Stromal cell of bone marrow (primary cell): ENCODE data around the gene TMEM132D.

ENCODE experiments used
- DNase-seq: peaks from one replicate; pipeline ENCODE4 v3.0.0-alpha.2; 2012; ENCODE audit warnings: low read depth

Gene TMEM132D

DNA sequence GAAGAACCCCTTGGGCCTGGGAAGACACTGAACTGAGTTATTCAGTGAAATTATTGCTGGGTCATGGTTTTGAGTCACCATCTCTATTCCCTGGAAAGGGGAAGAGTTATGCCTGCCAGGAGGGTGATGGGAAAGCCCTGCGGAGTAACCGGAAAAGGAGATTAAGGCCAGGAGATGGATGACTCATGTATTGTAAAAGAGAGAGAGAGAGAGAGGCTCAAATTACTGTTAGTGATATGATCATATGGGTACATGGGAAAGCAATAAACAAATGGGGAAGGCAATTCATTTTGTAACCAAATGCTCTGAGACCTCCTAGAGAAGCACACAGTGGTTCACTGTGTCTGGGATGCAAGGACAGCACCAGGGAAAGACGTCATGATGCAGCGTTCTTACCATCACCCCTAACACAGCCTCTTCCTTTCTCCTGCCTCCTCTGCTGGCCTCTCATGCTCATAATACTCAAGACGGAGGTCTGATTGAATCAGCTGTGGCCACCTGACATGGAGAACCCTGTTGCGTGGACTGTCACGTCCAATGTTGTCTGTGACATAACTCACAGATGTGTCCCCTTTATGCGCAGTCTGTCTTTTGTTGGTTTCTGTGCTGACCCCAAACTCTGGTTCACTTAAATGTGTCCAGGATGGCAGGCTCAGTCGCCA, 243.7 kb downstream of the TMEM132D start:
- peak; percentile 4 for DNase-seq

DNA sequence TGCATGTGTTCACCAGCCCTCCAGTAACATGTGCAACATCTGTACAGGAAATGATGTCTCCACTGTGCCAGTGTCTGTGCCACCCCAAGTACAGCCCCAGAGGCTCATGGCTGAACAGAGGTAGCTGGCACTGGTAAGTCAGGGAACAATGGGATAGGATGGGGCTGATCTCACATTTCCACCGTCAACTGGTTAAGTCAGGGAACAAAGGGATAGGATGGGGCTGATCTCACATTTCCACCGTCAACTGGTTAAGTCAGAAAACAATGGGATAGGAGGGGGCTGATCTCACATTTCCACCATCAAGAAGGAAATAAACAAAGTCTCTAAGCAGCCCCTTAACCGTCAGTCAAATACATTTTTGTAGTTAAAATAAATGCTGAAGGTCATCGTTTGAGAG, 246.6 kb downstream of the TMEM132D start:
- DNase-seq = no peak

DNA sequence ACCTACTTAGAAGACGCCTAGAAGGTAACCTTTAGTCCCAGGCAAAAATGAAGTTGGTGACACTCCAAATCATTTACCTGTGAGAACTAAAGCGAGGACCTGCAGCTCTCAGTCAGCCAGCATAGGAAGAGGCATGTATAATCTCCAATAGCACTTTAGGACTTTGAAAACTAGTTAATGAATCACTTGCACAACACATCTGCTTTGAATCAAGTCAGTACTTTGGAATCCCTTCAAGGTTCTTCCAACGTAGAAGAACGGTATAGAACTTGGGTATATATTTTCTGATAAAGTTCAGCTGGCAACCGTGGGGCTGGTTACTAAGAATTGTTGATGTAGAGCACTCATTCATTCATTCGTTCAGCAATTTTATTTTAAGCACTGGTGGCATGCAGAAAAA, 251.9 kb downstream of the TMEM132D start:
- DNase-seq = no peak

DNA sequence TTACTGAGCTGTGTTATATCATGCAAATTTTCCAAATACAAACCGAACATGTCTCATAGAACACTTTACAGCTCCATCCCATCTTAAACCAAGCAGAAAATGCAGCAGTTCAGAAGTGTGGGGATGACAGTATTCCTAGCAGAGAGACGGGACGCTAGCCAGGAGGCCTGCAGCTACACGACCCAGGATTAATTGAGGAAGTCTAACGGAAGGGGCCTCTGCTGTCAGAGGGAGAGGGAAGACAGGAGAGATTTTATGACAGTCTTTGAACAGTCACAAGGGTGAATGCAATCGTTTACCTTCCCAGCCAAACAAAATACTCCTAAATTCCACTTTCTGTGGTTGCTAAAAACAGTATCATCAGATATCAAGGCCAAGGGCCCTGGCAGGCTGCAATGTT, 261.9 kb downstream of the TMEM132D start:
- DNase-seq = no peak

DNA sequence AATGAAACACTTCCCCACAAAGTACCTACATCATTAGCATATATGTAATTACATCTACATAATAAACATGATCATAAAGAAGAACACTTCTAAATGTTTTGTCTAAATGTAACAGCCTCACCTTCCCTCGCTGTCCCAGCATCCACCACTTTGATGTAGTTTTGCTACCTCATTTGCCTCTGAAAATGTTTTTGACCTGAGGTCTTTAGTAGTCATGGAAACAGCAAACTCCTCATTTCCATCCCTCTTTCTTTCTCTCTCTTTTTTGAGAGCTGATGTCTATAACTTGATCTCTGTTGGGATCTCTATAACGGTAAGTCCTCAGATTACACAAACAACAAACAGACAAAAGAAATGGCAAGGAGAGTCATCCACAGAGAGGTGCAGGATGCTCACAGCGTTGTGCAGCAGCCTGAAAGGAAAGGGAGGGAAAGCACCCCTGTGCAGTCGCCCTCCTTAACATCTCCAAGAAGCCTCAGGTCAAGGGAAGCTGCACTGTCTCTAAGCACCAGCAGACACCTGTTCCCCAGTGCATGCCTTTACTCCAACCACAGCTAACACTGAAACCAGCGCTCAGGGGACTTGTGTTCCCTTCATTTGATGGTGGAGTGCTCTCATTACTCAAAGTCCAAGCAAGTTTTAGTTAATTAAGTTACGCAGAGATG, 268.7 kb downstream of the TMEM132D start:
- no peak for DNase-seq

DNA sequence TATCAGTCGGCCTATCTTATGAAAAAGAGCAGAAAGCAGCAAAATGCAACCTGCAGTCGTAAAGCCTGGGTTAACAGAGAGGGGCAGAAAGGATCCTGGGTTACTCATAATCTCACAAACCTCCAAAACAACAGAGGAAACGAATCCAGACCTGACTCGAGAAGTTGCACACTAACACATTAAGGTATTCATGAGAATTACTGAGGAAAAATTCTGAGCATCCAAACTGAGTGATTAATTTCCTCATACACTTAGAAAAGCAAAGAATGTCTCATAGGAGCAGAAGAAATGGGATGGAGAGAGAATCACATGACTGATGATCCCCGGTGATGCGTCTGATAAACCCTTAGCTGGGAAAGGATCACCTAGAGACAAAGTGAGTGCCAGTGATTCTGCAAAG, 272.5 kb downstream of the TMEM132D start:
- no peak for DNase-seq

DNA sequence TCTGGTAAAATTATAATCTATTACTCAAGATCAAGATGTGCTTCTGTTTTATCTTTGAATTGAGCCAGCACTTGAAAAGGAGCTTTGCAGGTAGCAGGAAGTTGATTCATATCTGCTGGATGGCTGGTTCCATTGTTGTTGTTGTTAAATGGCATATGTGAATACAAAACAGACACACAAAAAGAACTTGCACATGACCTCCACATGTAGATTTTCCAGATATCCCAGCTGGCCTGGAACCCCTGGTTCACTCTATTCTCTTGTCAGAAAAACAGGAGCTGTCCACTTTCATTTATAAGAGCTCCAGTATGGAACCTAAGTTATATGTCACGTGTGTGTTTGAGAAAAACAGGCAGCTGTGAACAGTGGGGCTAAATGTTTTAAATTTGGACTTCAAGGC, 273.9 kb downstream of the TMEM132D start:
- DNase-seq = no peak

DNA sequence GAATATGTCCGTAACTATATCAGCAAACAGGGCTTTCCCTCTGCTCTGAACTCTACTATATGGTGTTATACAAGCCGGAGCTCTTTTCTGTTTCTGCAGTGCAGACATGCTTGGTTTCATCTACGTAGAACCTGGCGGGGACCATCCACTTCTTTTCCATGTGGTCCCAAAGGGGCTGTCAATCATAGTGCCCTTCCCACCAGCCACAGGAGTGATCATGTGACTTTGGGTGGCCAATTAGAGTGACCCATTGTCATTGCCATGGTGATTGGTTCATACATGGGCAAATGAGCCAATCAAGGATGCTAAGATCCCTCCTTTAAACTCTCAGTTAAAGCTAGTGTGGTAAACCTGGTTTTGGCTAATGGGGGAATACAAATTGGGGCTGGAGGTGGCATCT, 281.3 kb downstream of the TMEM132D start:
- DNase-seq = no peak

DNA sequence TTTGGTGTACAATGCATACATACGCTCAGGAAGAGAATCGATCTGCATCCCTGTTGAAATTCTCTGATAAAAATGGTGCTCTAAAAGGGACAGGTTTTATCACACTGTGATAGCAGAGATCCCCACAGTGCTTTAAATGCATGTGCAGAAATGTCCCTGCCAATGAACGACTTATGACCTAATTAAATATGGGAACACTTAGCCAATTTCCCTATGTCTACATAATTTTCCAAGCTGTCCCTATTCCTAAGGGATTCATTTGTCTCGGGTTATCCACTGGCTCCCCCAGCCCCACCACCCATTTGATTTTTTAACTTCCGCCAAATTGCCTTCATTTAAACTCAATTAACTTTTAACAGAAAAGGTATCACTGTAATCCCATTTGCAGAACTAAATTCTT, 284.6 kb downstream of the TMEM132D start:
- no peak for DNase-seq

DNA sequence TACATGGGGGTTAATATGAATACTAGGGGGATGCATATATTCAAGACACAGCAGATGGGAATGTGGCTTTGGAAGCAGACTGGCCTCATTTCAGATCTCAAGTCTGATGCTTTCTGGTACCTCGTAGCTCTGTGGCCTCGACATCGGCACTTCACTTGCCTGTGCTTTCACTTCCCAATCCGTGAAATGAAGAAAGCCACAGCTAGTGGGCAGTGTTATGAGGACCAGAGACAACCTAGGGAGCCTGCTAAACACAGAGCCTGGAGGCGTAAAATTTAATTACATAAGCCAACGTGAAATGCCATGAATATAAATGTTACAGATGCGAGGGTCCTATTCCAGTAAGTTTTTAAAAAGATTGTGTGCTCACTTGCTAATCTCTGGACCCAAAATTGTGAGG, 286.0 kb downstream of the TMEM132D start:
- no peak for DNase-seq

DNA sequence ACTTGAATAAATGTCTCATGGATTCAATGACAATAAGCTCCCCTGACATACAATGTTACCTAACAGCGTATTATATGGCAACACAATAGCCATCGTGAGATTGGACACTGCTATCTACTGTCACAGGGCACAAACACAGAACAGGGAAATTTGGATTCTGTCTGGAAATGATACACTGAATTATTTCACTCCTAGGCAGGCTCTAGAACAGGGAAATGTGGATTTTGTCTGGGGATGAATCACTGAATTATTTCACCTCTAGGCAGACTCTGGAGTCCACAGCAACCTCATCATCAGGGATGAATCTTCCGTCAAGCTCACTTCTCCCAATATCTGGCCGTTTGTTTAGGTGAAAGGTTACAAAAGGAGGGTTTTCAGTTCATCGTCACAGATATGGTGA, 288.8 kb downstream of the TMEM132D start:
- DNase-seq = no peak

DNA sequence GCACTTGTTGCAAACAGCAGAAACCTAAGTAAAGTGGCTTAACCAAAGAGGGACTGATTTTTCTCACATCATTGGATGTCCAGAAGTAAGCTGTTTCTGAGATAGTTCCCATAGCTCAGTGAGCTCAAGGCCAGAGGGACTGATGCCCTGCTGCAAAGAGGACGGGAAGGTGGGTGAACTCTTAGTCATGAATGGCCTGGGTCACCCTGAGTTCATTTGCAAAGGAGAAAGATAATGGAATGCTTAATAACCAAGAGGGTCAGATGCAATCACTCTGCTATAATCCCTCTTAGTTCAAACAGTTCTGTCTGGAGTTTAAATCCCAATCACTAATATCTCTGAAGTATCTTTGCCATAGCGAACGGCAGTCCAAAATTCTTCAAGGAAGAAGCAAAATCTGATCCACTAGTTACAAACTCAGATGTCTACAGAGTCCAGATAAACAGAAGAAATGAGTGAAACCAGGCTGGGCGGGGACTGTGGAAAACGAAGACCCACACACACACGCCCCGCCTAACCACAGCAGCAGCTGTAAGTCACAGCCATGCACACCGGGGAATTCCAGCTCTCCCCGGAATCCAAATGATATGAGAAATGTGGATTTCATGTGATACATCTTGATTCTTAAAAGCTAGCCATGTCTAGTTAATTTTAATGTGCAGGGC, 289.5 kb downstream of the TMEM132D start:
- DNase-seq = no peak

DNA sequence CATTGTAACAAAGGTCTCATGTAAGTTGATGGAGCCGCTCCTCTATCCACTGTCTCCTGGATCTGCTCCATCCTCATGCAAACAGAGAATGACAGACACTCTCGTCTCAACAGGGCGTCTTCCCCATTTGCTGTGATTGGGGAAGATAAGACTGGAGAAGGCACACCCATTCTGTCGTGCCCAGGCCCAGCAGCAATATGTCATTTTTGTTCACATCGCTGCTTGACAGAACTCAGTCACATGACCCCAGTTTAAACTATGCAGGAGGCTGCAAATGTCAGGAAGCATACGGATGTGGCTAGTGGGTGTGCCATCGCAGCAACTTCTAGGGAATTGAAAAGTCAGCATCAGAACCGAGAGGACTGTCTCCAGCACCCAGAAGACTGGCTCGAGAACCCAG, 290.5 kb downstream of the TMEM132D start:
- no peak for DNase-seq

DNA sequence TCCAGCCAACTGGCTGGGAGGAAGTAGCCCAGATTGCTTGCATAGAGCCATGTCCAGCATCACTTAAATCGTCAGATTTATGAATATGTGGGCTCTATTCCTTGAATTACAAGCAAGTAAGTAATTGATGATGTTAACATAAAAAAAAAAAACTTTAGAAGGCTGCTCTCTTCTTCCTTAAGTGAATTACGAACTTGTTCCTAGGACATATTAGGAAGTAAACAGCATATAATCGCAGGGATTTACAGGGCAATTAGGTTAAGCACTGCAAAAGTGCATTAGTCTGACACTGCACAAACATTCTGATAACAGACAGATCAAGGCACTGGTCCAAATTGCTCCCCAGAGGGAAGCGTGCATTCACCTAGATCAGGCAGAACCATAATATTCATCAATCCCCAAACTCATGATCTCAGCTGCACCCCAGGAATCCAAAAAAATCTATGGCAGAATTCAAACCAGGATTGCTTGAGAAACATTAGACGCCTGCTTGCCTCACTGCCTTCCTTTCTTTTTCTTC, 293.2 kb downstream of the TMEM132D start:
- DNase-seq = no peak

DNA sequence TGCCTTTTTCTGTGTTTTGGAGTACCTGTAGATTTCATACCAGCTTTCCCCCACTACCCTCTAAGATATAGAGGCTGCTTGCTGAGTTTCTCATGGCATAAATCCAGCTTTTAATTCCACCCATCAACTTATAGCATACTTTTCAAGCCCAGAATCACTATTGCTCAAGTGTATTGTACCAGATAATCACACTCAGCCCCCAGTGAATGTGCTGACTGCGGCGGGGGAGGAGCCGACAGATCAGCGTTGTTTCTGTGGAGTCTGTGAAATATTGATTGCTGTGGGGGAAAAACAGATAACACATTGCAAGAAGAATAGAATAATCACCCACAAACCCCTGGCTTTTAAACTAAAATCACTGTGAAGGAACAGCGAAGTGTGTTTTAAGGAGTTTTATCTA, 296.1 kb downstream of the TMEM132D start:
- no peak for DNase-seq

DNA sequence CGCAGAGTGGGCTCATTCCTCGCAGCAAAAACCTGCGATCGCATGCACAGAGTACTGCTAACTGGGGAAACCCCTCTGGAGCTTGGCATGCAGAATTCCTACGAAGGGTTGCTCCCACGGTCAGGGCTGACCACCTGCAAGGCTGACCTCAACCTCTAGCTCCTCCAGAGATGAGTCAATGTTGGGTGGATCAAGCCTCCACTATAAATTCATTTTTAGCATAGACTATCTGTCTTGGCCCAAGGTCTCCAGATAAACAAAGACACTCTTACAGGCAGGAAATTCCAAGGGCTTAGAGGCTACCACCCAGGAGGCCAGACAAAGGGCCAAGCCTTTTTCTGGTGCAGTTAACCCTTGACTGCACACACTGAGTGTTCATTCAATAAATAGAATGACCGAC, 296.5 kb downstream of the TMEM132D start:
- DNase-seq = no peak

DNA sequence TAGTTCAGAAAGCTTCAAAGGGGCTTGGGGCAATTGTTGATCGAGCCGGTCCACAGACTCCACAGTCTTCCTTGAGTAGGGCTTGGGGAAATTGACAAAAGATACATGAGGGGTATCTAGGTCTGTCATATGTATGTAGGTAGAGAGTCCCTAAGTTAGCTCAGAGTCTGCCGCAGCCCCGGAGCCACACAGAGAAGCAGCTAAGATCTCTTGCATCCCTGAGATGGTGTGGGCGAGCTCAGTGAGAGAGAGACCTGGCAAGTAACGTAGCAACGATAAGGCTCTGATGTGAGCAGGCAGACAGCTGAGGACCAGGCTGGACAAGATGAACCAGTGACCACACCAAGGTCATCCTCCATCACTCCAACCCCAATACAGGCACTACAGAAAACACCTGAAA, 297.6 kb downstream of the TMEM132D start:
- DNase-seq = no peak

DNA sequence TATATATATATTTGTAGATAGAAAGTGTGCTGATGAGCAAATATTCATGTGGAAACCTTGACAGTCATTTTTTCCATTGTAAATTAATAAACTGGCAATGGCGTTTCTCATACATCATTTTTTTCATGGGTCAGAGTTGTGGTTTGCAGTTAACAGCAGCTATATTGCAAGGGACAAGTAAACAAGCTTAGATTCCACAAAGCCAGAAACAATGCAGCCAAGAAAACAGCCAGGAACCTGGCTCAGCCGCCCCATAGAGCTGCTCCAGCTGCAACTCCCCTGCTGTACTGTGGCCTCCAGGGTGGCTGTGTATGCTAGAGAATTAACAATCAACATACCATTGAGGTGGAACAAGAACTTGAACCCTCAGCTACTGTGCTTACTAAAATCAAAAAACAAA, 298.2 kb downstream of the TMEM132D start:
- no peak for DNase-seq

DNA sequence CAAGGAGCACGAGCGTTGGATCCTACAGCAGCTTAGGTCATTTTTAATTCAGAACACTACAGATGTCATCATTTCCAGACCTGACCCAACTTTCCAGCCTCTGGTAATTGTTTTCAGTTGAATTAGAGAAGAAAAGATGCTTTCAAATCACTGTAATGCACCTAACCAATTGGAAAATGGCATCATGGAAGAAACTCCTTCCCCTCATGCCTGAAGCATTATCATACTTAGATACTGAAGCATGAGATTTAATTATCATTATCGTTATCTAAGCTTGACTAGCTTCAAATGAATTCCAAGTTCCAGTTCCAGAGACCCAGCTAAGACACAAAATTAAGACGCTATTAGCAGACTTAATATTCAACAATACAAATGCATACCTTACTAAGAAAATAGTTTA, 299.3 kb downstream of the TMEM132D start:
- no peak for DNase-seq

DNA sequence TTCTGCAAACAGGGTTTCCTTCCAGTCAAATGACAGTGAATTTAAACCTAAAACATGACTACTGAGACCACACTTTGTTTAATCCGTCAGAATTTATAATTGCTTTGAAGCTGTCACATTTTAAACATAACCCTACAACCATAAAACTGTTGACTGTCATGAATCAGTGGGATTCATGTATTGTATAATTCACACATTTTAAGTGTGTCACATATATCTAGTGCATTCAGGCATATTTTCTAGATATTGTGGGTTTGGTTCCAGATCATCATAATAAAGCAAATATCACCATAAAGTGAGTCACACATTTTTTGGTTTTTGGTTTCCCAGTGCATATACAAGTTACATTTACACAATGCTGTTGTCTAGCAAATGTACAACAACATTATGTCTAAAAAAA, 304.4 kb downstream of the TMEM132D start:
- no peak for DNase-seq

DNA sequence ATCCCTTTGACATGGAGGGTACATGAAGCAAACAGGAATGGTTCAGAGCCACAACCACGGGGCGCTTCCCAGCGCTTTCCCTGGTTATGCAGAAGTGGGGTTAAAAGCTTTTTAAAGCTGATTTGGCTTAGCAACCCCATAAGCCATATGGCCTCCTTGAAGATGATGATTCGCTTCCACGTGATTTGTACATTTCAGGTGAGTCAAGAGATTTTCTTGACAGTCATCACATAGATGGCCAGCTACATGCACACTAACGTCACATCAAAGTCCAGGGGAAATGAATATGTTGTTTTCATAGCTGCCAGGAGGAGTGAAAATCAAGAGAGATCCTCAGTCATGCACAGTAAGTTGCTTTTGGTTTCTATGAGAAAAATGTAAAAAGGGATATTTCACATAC, 309.7 kb downstream of the TMEM132D start:
- no peak for DNase-seq

DNA sequence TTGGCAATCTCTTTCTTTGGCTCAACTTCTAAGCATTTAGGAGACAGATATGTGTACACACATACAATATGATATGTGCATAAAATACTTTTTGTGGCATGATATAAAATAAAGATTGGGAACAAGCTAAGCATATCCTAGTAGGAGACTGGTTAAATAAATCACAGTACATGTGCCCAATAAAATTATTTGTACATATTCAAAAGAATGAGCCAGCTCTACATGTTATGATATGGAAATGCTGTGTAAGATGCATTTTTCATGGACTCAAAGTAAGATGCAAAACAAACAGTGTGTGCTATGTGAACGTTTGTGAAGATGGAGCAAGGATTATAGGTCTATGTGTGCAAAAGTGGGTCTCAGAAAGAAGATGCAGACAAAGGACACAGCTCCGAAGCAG, 311.4 kb downstream of the TMEM132D start:
- DNase-seq = no peak

DNA sequence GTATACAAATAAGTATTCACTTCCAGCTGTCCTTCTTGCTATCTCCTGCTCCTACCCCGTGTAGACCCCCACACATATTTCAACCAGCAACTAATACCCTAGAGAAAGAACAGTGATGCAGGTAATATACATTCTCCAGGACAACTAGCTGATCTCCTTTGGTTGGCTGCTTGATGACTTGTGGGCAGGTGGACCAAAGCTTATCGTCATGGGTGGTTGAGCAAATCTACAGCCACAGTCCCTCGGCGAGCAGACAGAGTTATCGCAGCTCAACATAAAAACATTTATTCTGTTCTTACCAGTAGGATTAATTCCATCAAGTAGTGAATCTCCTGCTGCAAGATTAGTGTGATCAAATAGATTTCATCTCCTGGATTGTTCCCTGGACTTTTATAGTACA, 314.3 kb downstream of the TMEM132D start:
- no peak for DNase-seq
